HG03060 (cell line): Measurements from ENCODE around the gene SPSB2.
"Not testable (repeated sequence)": the region's sequence is repeated elsewhere in the genome, so short reads cannot be mapped to it uniquely, and the experiment has no call there.

Experiments used
- ATAC-seq: cut with Tn5 transposase; IDR thresholded peaks from one replicate; pipeline ENCODE4 v1.9.1; 2021; ENCODE audit warnings: low read depth, moderate number of reproducible peaks; ENCODE audit not compliant: unreplicated experiment

The SPSB2 gene, protein sequence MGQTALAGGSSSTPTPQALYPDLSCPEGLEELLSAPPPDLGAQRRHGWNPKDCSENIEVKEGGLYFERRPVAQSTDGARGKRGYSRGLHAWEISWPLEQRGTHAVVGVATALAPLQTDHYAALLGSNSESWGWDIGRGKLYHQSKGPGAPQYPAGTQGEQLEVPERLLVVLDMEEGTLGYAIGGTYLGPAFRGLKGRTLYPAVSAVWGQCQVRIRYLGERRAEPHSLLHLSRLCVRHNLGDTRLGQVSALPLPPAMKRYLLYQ

DNA sequence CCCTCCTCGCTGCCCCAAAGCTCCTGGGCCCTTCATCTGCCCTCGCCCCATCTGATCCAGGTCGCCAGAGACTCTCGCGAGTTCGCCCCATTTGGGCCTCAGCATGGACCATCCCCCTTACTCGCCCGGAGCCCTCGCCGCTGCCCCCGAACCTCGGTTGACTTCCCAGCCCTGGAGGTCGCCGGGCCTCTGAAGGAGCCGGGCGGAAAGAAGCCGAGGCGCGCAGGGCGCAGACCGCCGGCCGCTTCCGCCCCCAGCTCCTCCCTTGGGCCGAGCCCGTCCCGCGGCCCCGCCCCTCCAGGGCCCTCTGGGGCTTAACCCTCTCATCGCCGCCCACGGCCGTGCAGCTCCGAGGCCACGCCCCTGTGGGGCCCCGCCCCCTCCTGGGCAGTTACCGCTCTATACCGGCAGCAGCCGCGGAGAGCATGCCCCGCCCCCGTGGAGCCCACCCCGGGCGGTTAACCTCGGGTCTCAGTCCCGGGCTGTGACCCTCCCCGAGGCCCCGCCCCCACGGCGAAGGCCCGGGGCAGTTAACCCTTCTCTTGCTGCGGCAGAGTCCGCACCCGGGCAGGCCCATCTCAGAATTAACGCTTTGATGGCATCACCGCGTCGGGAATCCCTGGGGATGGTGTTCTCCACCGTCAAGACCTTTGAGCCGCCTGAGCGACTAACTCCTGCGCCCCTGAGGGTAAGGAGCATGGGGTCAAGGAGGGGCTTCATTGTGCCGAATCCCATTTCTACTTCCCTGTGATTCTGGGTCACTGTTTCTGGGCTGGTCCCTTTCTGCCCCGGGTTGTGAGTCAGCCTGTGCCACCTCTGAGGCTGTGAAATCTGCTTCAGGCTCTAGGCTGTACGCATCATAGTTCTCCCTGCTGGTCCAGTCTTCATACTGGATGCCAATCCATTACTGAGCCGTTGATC, at the start of gene SPSB2:
Gene SPSB2, minus strand, starts transcription at position 210 of the 921 bp plus-strand sequence. CDS start 402 bp downstream, outside the sequence.
- ATAC-seq = peak; percentile 43

DNA sequence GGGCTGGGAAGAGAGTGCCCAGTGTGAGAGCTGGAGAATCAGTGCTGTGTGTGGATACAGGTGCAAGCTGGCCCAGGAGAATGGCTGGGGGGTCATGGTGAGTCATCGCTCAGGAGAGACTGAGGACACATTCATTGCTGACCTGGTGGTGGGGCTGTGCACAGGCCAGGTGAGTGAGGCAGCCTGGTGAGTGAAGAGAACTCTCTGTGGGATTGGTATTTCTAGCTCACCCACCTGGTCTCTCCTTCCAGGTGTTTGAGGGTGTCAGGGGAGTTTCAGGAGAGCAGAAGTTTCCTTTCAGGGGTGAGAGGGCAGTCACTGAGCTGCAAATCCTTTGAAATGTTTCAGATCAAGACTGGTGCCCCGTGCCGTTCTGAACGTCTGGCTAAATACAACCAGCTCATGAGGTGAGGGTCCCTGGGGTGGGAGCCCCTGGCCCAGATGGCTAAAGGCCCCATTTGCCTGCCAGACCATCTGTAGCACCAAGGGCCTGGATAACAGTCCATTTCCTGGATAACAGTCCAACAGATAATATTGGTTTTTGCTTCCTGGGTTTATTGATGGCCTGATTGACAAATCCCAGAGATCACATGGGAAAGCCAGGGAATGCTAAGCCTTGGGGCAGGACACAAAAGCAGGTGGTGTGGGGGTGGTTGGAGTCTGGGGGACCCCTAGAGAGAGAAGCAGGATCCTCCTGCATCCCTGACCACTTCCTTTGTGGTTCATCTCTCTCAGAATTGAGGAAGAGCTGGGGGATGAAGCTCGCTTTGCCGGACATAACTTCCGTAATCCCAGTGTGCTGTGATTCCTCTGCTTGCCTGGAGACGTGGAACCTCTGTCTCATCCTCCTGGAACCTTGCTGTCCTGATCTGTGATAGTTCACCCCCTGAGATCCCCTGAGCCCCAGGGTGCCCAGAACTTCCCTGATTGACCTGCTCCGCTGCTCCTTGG, 49.2 kb upstream of the SPSB2 start:
- no peak for ATAC-seq

DNA sequence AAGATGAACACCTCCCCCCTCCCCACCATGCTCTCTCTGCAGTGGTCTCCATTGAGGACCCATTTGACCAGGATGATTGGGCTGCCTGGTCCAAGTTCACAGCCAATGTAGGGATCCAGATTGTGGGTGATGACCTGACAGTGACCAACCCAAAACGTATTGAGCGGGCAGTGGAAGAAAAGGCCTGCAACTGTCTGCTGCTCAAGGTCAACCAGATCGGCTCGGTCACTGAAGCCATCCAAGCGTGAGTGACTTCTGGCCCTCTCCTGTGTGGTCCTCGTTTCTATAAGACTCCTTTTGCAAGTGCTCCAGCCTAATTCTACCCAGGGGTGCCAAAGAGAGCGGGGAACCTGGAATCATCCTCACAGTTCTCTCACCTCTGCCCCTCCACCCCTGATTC, 48.4 kb upstream of the SPSB2 start:
- no peak for ATAC-seq

DNA sequence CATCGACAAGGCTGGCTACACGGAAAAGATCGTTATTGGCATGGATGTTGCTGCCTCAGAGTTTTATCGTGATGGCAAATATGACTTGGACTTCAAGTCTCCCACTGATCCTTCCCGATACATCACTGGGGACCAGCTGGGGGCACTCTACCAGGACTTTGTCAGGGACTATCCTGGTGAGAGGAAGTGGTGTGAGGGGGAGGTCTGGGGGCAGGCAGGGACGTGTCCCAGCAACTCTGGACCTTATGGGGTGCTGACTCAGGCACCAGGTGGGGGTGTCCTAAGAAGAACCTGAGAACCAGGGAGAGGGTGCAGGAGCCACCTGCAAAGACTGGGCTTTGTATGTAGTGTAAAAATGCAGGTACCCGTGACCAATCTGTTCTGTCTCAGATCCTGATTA, 46.5 kb upstream of the SPSB2 start:
- no peak for ATAC-seq

DNA sequence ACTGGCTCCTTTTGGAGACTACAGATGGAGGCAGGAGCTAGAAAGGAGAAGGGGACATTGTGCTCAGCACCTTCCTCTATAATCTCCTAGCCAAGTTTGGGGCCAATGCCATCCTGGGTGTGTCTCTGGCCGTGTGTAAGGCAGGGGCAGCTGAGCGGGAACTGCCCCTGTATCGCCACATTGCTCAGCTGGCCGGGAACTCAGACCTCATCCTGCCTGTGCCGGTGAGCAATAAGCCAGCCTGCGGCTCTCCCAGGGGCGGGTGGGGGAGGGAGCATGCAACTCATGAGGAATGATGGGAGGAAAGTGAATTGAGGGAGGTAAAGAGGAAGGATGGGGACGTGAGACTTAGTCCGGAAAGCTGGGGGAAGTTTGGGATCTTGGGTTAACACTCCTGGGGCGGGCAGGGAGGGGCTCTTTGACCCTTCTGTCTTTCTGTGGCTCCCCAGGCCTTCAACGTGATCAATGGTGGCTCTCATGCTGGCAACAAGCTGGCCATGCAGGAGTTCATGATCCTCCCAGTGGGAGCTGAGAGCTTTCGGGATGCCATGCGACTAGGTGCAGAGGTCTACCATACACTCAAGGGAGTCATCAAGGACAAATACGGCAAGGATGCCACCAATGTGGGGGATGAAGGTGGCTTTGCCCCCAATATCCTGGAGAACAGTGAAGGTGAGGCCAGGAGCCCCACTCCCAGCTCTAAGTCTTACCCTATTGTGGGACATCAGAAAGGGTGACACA, 44.6 kb upstream of the SPSB2 start:
- no peak for ATAC-seq

DNA sequence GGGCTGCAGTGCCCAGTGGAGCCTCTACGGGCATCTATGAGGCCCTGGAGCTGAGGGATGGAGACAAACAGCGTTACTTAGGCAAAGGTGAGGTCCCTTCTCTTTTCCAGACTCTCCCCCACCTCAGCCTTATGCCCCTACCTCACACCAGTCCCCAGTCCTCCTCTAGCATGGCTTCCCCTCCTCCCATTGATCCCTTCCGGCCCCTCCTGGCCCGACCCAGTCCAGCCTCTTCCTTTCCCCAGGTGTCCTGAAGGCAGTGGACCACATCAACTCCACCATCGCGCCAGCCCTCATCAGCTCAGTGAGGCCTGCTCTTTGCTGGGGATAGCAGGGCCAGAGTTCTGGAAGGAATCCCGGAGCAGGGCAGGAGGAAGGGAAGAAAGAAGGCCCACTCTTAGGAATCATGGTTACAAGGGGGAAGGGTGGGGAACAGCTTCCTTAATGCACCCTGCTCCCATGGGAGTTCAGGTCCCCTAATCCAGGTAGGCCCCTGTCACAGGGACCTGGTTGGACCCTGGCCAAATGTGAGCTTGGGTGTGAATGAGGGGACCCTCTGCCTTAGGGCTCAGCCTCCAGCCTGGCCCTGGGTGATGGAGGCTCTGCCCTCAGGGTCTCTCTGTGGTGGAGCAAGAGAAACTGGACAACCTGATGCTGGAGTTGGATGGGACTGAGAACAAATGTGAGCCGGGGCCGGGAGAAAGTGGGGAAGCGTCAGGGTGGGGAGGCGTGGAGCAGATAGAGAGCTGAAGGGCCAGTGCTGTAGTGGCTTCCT, 43.5 kb upstream of the SPSB2 start:
- no peak for ATAC-seq

DNA sequence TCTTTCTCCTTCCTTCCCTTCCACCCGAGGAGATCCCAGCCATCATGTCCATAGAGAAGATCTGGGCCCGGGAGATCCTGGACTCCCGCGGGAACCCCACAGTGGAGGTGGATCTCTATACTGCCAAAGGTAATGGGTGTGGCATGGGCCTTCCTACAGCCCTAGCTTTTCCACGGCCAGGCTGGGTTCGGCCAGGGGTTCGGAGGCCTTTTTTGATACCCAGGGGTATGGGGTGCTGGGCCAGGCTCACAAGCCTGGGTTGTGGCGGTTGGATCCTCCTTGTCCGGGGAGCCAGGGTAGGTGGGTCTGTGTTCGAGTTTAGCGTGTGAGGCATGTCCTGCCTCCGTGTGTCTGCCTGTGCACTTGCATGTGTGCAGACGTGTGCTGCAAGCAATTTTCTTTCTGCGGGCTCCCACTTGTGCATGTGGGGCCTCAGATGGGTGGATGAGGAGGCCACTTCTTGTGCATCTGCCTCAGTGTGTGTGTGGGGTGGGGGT, 42.7 kb upstream of the SPSB2 start:
- no peak for ATAC-seq

DNA sequence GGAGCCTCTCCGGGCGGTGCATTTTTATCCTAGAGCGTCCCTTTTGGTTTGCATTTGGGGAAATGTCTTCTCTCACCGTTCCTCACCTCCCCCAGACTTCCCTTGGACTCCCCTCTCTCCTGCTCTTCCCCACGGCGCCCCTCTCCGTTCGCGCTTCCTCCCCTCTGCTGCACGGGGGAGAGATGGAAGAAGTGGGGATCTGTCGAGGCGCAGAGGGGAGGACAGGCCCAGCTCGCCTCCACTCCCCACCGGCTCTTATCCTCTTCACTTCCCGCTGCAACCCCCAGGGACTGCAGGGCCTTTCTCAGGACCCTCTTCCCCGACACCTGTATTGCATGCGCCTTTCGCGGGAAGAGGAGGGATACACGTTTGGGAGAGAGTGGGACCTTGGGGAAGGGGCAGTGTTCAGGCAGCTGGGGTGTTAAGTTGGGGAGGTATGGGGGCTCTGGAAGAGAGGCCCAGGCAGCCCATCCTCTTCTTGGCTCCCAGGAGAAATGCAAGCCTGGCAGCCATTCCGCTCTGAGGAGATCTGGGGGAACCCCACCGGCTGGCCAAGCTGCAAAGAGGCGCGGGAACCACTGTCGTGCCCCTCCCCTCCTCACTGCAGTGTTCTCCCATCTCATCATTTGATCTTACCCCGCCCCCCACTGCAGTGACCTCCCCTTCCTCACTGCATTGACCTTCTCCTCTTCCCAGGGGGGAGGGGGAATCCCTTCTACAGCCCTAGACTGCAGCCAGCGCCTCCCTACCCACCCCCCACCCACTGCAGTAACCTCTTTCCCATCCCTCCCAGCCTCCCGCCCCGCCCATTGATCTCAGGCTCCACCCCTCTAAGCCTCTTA, 42.1 kb upstream of the SPSB2 start:
- no peak for ATAC-seq

DNA sequence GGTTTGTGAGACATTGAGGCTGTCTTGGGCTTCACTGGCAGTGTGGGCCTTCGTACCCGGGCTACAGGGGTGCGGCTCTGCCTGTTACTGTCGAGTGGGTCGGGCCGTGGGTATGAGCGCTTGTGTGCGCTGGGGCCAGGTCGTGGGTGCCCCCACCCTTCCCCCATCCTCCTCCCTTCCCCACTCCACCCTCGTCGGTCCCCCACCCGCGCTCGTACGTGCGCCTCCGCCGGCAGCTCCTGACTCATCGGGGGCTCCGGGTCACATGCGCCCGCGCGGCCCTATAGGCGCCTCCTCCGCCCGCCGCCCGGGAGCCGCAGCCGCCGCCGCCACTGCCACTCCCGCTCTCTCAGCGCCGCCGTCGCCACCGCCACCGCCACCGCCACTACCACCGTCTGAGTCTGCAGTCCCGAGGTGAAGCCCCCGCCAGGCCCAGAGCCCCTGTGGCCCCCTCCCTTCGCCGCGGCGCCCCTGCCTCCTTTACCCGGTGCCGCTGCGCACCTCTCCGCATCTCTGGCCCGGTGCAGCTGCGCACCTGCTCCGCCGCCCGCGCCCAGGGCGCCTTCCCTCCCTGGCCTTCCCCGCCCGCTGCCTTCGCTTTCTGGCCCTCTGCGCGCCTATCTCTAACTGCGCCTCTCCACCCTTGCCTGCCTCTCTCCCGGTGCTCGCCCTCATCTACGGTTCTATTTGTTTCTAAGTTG, 41.3 kb upstream of the SPSB2 start, which contains the start of gene ENO2:
Gene ENO2, plus strand, starts transcription at position 335 of the 701 bp plus-strand sequence. CDS start 1,253 bp downstream, outside the sequence.
- no peak for ATAC-seq

DNA sequence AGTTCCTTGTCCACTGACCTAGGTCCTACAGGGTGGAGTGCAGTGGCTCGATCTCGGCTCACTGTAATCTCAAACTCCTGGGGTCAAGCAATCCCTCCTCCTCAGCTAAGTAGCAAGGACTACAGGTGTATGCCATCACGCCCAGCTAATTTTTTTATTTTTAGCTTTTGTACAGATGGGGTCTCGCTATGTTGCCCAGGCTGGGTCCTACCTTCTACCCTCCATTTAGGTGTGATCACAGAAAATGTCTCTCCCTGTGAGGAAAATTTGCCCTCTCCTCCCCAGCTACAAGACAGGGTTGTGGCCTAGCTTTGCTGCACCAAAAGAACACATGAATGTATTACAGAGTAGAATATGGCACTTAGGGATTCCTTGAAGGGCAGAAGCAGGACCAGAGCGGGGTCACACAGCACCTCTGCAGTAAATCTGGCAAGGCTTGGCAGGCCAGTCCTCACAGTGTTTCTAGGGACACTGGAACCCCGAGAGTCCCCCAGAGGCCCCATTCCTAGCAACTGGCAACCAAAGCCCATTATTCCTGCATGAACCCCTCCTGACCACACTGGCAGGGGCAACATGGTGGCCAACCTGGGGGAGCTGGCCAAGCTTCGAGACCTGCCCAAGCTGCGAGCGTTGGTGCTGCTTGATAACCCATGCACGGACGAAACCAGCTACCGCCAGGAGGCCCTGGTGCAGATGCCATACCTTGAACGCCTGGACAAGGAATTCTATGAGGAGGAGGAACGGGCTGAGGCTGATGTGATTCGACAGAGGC, 39.2 kb upstream of the SPSB2 start:
- no peak for ATAC-seq

DNA sequence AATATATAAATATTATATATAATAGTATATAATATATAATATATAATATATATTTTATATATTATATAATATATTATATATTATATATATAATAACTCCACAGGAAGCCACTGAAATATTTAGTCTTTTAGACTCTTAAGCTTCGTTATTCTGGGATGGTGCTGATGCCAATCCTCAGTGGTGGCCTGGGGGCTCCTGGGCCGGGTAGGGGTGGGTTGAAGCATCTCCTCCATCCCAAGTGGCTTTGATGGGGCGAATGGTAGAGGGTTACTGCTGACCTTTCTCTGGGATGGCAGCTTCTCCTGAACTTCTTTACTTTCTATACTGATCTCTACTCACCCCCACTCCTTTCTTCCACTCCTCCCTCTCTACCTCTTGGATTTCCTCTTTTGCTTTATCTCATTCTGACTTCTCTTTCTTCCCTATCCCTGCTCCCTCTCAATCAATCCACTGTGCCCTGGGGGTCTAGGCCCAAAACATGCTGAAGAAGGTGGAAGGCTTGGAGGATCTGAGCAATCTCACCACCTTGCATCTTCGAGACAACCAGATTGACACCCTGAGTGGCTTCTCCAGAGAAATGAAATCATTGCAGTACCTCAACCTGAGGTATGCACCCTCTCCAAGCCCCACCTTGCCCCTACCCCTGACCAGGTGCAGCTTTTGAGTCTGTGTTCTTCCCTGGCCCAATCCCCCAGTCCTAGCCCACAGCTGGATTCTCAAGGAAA, 36.5 kb upstream of the SPSB2 start:
- no peak for ATAC-seq

DNA sequence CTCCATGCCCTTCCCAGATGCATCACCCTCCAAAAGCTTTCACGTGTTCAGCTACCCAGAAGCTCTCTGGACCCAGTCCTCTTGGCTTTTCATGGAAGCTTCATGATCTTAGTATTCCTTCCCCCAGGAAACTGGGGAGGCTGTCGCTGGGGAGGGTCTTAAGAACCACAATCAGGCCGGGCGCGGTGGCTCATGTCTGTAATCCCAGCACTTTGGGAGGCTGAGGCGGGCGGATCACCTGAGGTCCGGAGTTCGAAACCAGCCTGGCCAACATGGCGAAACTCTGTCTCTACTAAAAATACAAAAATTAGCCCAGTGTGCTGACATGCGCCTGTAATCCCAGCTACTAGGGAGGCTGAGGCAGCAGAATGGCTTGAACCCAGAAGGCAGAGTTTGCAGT, 35.0 kb upstream of the SPSB2 start:
- ATAC-seq = not testable (repeated sequence)

DNA sequence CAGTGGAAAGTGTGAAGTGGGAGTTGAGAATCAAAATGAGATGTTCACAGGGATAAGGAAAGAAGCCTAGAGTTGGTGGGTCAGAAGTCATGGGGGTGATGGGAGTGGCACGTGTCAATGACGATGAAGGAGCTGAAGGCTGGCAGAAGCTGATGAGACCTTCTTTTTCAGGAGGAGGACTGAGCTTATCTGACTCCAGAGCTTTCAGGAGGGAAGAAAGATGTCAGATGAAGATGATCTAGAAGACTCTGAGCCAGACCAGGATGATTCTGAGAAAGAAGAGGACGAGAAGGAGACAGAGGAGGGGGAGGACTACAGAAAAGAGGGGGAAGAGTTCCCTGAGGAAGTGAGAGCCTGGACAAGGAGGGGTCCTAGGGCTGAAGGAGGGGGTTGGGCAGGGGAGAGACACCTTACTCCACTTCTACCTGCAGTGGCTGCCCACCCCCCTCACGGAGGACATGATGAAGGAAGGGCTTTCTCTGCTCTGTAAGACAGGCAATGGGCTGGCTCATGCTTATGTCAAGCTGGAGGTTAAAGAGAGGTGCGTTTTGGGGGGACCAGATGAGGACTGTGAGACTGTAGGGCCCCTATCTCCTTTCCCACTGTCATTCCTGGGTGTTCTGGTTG, 32.4 kb upstream of the SPSB2 start:
- no peak for ATAC-seq

DNA sequence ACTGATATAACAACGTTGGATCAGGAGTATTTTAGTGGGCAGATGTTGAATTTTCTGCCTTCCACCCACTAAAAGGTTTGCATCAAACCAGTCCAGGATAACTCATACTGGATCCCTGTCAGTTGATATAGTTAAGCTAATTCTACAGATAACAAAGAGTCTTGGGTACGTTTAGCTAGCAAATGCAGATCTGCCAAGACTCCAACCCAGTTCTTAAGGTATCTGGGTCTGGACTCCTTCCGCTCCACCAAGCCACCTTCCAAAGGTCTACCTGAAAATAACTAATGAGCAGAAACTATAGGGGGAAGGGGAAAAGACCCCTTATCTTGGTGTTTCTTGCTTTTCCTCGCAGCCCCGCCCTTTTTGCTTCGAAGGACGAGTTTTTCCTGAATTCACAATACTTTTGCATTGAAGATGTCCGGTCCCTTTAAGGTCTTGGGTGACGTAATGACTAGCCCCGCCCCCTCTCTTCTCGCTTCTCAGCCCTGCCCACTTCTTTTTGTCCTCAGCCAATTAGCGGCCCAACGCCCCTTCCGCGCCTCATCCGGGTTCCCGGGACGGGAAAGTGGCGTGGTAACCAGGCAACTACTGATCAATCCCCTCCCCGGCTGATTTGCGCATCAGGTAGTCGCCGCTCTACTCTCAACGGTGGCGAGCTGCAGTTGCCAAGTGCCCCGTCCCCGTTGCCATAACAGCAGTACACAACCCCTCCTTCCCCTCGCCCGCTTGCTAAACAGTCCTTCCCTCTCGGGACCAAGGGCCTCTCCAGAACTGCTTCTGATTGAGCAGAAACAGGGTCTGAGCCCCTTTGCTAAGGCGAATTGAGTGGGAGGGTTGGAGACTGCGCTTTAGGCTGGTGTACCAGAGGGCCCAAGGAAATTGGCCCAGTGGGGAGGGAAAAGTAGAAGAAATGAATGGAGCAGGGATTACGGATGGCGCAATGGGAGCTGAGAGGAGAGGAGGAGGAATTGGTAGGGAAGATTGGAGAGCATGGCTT, 31.5 kb upstream of the SPSB2 start, which contains the start of gene LRRC23:
Gene LRRC23, plus strand, starts transcription at position 543 of the 997 bp plus-strand sequence. CDS start 812 bp downstream, outside the sequence.
- peak; percentile 79 for ATAC-seq
